HEK293 (cell line): ENCODE measurements around the gene SLC4A1AP.

Source experiments
- AEBP2 ChIP-seq: fragments of 450-650 bp; formaldehyde crosslinking; IDR thresholded peaks from 2 replicates; pipeline ENCODE4 v1.5.1; 2016; ENCODE audit warnings: missing biosample characterization, missing genetic modification characterization, borderline replicate concordance
- GLIS1 ChIP-seq: fragments of 450-650 bp; formaldehyde crosslinking; IDR thresholded peaks from 2 replicates; pipeline ENCODE4 v1.5.1; 2016; ENCODE audit warnings: missing biosample characterization, missing genetic modification characterization
- KLF17 ChIP-seq: fragments of 450-650 bp; formaldehyde crosslinking; IDR thresholded peaks from 2 replicates; pipeline ENCODE4 v1.5.1; 2016; ENCODE audit warnings: missing biosample characterization, missing genetic modification characterization
- SALL2 ChIP-seq: fragments of 450-650 bp; formaldehyde crosslinking; IDR thresholded peaks from 2 replicates; pipeline ENCODE4 v1.5.0; 2017; ENCODE audit warnings: missing biosample characterization, mild to moderate bottlenecking, missing genetic modification characterization, borderline replicate concordance
- SP2 ChIP-seq: fragments of 450-650 bp; formaldehyde crosslinking; IDR thresholded peaks from 2 replicates; pipeline ENCODE4 v1.5.1; 2016; ENCODE audit warnings: missing biosample characterization, missing genetic modification characterization
- ZBTB48 ChIP-seq: fragments of 450-650 bp; formaldehyde crosslinking; IDR thresholded peaks from 2 replicates; pipeline ENCODE4 v1.5.1; 2016; ENCODE audit warnings: missing biosample characterization, missing genetic modification characterization
- ZIC2 ChIP-seq: fragments of 450-650 bp; formaldehyde crosslinking; IDR thresholded peaks from 2 replicates; pipeline ENCODE4 v1.5.1; 2016; ENCODE audit warnings: missing biosample characterization, missing genetic modification characterization
- ZNF138 ChIP-seq: fragments of 450-650 bp; formaldehyde crosslinking; IDR thresholded peaks from 2 replicates; pipeline ENCODE4 v1.5.1; 2016; ENCODE audit warnings: missing biosample characterization, missing genetic modification characterization, borderline replicate concordance
- ZNF24 ChIP-seq: fragments of 450-650 bp; formaldehyde crosslinking; IDR thresholded peaks from 2 replicates; pipeline ENCODE4 v1.5.1; 2016; ENCODE audit warnings: missing biosample characterization, missing genetic modification characterization
- ZNF350 ChIP-seq: fragments of 450-650 bp; formaldehyde crosslinking; IDR thresholded peaks from 2 replicates; pipeline ENCODE4 v1.5.0; 2017; ENCODE audit warnings: missing biosample characterization, mild to moderate bottlenecking, missing genetic modification characterization
- ZNF391 ChIP-seq: fragments of 450-650 bp; formaldehyde crosslinking; IDR thresholded peaks from 2 replicates; pipeline ENCODE4 v1.5.1; 2016; ENCODE audit warnings: low read depth, missing biosample characterization, missing genetic modification characterization, borderline replicate concordance
- ZNF433 ChIP-seq: fragments of 450-650 bp; formaldehyde crosslinking; IDR thresholded peaks from 2 replicates; pipeline ENCODE4 v1.5.1; 2016; ENCODE audit warnings: missing biosample characterization, missing genetic modification characterization, low read depth
- ZNF510 ChIP-seq: fragments of 450-650 bp; formaldehyde crosslinking; IDR thresholded peaks from 2 replicates; pipeline ENCODE4 v1.5.1; 2018; ENCODE audit warnings: mild to moderate bottlenecking, missing genetic modification characterization, missing biosample characterization; ENCODE audit not compliant: insufficient replicate concordance
- ZNF600 ChIP-seq: fragments of 450-650 bp; formaldehyde crosslinking; IDR thresholded peaks from 2 replicates; pipeline ENCODE4 v1.5.1; 2016; ENCODE audit warnings: missing biosample characterization, missing genetic modification characterization
- ZNF621 ChIP-seq: fragments of 450-650 bp; formaldehyde crosslinking; IDR thresholded peaks from 2 replicates; pipeline ENCODE4 v1.5.1; 2017; ENCODE audit warnings: missing biosample characterization, missing genetic modification characterization
- ZNF629 ChIP-seq: fragments of 450-650 bp; formaldehyde crosslinking; IDR thresholded peaks from 2 replicates; pipeline ENCODE4 v1.5.1; 2017; ENCODE audit warnings: missing biosample characterization, missing genetic modification characterization
- ZNF692 ChIP-seq: fragments of 450-650 bp; formaldehyde crosslinking; IDR thresholded peaks from 2 replicates; pipeline ENCODE4 v1.5.1; 2016; ENCODE audit warnings: missing biosample characterization, missing genetic modification characterization
- ZNF76 ChIP-seq: fragments of 450-650 bp; formaldehyde crosslinking; IDR thresholded peaks from 2 replicates; pipeline ENCODE4; 2016; ENCODE audit warnings: low read depth, missing biosample characterization, missing genetic modification characterization, borderline replicate concordance
- ZNF776 ChIP-seq: fragments of 450-650 bp; formaldehyde crosslinking; IDR thresholded peaks from 2 replicates; pipeline ENCODE4 v1.5.0; 2017; ENCODE audit warnings: missing biosample characterization, missing genetic modification characterization, borderline replicate concordance
- ZNF777 ChIP-seq: fragments of 450-650 bp; formaldehyde crosslinking; IDR thresholded peaks from 2 replicates; pipeline ENCODE4 v1.5.1; 2017; ENCODE audit warnings: missing biosample characterization, missing genetic modification characterization, borderline replicate concordance
- ZNF837 ChIP-seq: fragments of 450-650 bp; formaldehyde crosslinking; IDR thresholded peaks from 2 replicates; pipeline ENCODE4 v1.5.1; 2016; ENCODE audit warnings: missing biosample characterization, missing genetic modification characterization
- ZSCAN16 ChIP-seq: fragments of 450-650 bp; formaldehyde crosslinking; IDR thresholded peaks from 2 replicates; pipeline ENCODE4 v1.5.1; 2016; ENCODE audit warnings: missing biosample characterization, missing genetic modification characterization
- TF ChIP-seq, protein P1 (sequence below): fragments of 450-650 bp; IDR thresholded peaks from 2 replicates; pipeline ENCODE4 v1.5.1; 2018; ENCODE audit warnings: missing biosample characterization, mild to moderate bottlenecking, missing genetic modification characterization

Gene SLC4A1AP

GRCh38 chr2:27663285-27664153 is at the start of gene SLC4A1AP, which contains the start of gene SUPT7L (continued):
- TF ChIP-seq AEBP2 (no peak), ZNF24 (tag by site-specific recombination) (peak; percentile 96), ZBTB48 (tag by site-specific recombination) (no peak), ZNF391 (peak; percentile 99), ZSCAN16 (tag by site-specific recombination) (0 out of 2 replicates have a peak, but pooled peaks have one; percentile 22), SALL2 (tag by site-specific recombination) (0 out of 2 replicates have a peak, but pooled peaks have one; percentile 22), ZNF350 (tag by site-specific recombination) (no peak), ZNF692 (peak; percentile 89), ZNF776 (tag by site-specific recombination) (no peak), ZNF510 (peak; percentile 9), ZNF837 (tag by site-specific recombination) (no peak), ZNF621 (tag by site-specific recombination) (no peak), ZIC2 (tag by site-specific recombination) (no peak), ZNF600 (tag by site-specific recombination) (peak; percentile 99), ZNF629 (tag by site-specific recombination) (peak; percentile 94), KLF17 (tag by site-specific recombination) (peak; percentile 99), ZNF76 (tag by site-specific recombination) (peak; percentile 88), ZNF433 (tag by site-specific recombination) (no peak), ZNF777 (tag by site-specific recombination) (peak; percentile 94), GLIS1 (no peak), ZNF138 (tag by site-specific recombination) (peak; percentile 42; the same call in 1 of the 2 replicates), SP2 (peak; percentile 74)
- TF ChIP-seq, protein P1, sequence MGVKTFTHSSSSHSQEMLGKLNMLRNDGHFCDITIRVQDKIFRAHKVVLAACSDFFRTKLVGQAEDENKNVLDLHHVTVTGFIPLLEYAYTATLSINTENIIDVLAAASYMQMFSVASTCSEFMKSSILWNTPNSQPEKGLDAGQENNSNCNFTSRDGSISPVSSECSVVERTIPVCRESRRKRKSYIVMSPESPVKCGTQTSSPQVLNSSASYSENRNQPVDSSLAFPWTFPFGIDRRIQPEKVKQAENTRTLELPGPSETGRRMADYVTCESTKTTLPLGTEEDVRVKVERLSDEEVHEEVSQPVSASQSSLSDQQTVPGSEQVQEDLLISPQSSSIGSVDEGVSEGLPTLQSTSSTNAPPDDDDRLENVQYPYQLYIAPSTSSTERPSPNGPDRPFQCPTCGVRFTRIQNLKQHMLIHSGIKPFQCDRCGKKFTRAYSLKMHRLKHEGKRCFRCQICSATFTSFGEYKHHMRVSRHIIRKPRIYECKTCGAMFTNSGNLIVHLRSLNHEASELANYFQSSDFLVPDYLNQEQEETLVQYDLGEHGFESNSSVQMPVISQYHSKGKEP (tag by site-specific recombination) = no peak
- TF ChIP-seq, all 188 proteins: peak for 90
